KMS-11 (cell line): ENCODE results near the gene PIGV.

Experiments used
- H2AFZ ChIP-seq: fragments of 200-600 bp; sonication (generic); 2 replicates; pipeline ENCODE4 v1.6.1; 2016; ENCODE audit warnings: antibody characterized with exemption, mixed run types, low read depth
- H3K27ac ChIP-seq: fragments of 200-600 bp; sonication (generic); 2 replicates; pipeline ENCODE4 v1.6.1; 2016; ENCODE audit warnings: mild to moderate bottlenecking, mixed run types
- H3K27me3 ChIP-seq: fragments of 200-600 bp; sonication (generic); 2 replicates; pipeline ENCODE4 v1.6.1; 2017; ENCODE audit warnings: mild to moderate bottlenecking, low read depth, mixed run types, moderate library complexity; ENCODE audit not compliant: insufficient read depth
- H3K36me3 ChIP-seq: fragments of 200-600 bp; sonication (generic); 2 replicates; pipeline ENCODE4 v1.6.1; 2017; ENCODE audit warnings: mild to moderate bottlenecking, mixed run types; ENCODE audit not compliant: insufficient read depth
- H3K4me1 ChIP-seq: fragments of 200-600 bp; sonication (generic); 2 replicates; pipeline ENCODE4 v1.6.1; 2016; ENCODE audit warnings: mild to moderate bottlenecking, low read depth, mixed run types; ENCODE audit not compliant: poor library complexity, severe bottlenecking
- H3K4me2 ChIP-seq: fragments of 200-600 bp; sonication (generic); 2 replicates; pipeline ENCODE4 v1.7.0; 2016; ENCODE audit warnings: mild to moderate bottlenecking, mixed run types
- H3K4me3 ChIP-seq: fragments of 200-600 bp; sonication (generic); IDR thresholded peaks from 2 replicates; pipeline ENCODE4 v1.6.1; 2017; ENCODE audit warnings: low read depth, low read length, mixed read lengths; ENCODE audit not compliant: insufficient read depth
- H3K79me2 ChIP-seq: fragments of 200-600 bp; sonication (generic); 2 replicates; pipeline ENCODE4 v1.6.1; 2016; ENCODE audit warnings: low read depth, mixed run types; ENCODE audit not compliant: insufficient read depth
- H3K9ac ChIP-seq: fragments of 200-600 bp; sonication (generic); 2 replicates; pipeline ENCODE4 v1.6.1; 2016; ENCODE audit warnings: mild to moderate bottlenecking, mixed run types
- H4K20me1 ChIP-seq: fragments of 200-600 bp; sonication (generic); 2 replicates; pipeline ENCODE4 v1.6.1; 2016; ENCODE audit warnings: mild to moderate bottlenecking, mixed run types; ENCODE audit not compliant: insufficient read depth
- TF ChIP-seq, protein P1 (sequence below): fragments of 200-600 bp; sonication (generic); conservative IDR thresholded peaks from 2 replicates; pipeline ENCODE4 v1.6.1; 2017; ENCODE audit warnings: low read depth, mild to moderate bottlenecking, antibody characterized with exemption, low read length, moderate library complexity, mixed read lengths

The PIGV gene

GRCh38 chr1:26786437-26787380, 1.0 kb upstream of the PIGV start:
- peaks cover 62% of the 10 kb centered on the region for H3K4me1 ChIP-seq
- peak overlapping the region; percentile 98 for H3K4me2 ChIP-seq
- no peak overlapping the region; the same call in 1 of the 2 replicates for H2AFZ ChIP-seq

GRCh38 chr1:26787381-26787705, 407 bp upstream of the PIGV start:
- Histone ChIP-seq H3K4me1 (peaks cover 58% of the 10 kb centered on the region), H3K9ac (peak overlapping the region; percentile 64; the same call in 1 of the 2 replicates), H3K4me3 (peak overlapping the region; percentile 57), H2AFZ (peak overlapping the region; percentile 91), H4K20me1 (no peaks in the 10 kb centered on the region; the same call in 1 of the 2 replicates), H3K4me2 (peak overlapping the region; percentile 98), H3K79me2 (peaks cover 4% of the 10 kb centered on the region; the same call in 1 of the 2 replicates), H3K36me3 (no peaks in the 10 kb centered on the region), H3K27me3 (peaks cover 10% of the 10 kb centered on the region), H3K27ac (peak overlapping the region; percentile 65)
- TF ChIP-seq, protein P1, sequence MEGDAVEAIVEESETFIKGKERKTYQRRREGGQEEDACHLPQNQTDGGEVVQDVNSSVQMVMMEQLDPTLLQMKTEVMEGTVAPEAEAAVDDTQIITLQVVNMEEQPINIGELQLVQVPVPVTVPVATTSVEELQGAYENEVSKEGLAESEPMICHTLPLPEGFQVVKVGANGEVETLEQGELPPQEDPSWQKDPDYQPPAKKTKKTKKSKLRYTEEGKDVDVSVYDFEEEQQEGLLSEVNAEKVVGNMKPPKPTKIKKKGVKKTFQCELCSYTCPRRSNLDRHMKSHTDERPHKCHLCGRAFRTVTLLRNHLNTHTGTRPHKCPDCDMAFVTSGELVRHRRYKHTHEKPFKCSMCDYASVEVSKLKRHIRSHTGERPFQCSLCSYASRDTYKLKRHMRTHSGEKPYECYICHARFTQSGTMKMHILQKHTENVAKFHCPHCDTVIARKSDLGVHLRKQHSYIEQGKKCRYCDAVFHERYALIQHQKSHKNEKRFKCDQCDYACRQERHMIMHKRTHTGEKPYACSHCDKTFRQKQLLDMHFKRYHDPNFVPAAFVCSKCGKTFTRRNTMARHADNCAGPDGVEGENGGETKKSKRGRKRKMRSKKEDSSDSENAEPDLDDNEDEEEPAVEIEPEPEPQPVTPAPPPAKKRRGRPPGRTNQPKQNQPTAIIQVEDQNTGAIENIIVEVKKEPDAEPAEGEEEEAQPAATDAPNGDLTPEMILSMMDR = no peak

More at GRCh38 chr1:26786437-26787380, 1.0 kb upstream of the PIGV start:
- Histone ChIP-seq H3K36me3 (no peaks in the 10 kb centered on the region), H3K27ac (peak overlapping the region; percentile 65; the same call in 1 of the 2 replicates), H3K4me3 (no peak overlapping the region), H4K20me1 (no peaks in the 10 kb centered on the region; the same call in 1 of the 2 replicates), H3K9ac (no peak overlapping the region), H3K79me2 (peaks cover 4% of the 10 kb centered on the region; the same call in 1 of the 2 replicates), H3K27me3 (peaks cover 10% of the 10 kb centered on the region)
- TF ChIP-seq, protein P1 = no peak

GRCh38 chr1:26788515-26788785, 700 bp downstream of the PIGV start:
- peak overlapping the region; percentile 65 for H3K27ac ChIP-seq
- peak overlapping the region; percentile 64; the same call in 1 of the 2 replicates for H3K9ac ChIP-seq
- no peaks in the 10 kb centered on the region for H3K36me3 ChIP-seq
- H3K27me3 ChIP-seq = peaks cover 10% of the 10 kb centered on the region
- peaks cover 4% of the 10 kb centered on the region; the same call in 1 of the 2 replicates for H3K79me2 ChIP-seq
- H3K4me1 ChIP-seq = peaks cover 48% of the 10 kb centered on the region
- H3K4me2 ChIP-seq = peak overlapping the region; percentile 98
- H4K20me1 ChIP-seq = no peaks in the 10 kb centered on the region; the same call in 1 of the 2 replicates
- H3K4me3 ChIP-seq = peak overlapping the region; percentile 81
- H2AFZ ChIP-seq = peak overlapping the region; percentile 91
- TF ChIP-seq, protein P1 = no peak

GRCh38 chr1:26788836-26789611, 1.3 kb downstream of the PIGV start:
- H3K4me3 ChIP-seq = no peak overlapping the region
- peak overlapping the region; percentile 91 for H2AFZ ChIP-seq
- peaks cover 4% of the 10 kb centered on the region; the same call in 1 of the 2 replicates for H3K79me2 ChIP-seq
- no peaks in the 10 kb centered on the region; the same call in 1 of the 2 replicates for H4K20me1 ChIP-seq
- H3K27ac ChIP-seq = peak overlapping the region; percentile 65; the same call in 1 of the 2 replicates
- no peaks in the 10 kb centered on the region for H3K36me3 ChIP-seq
- TF ChIP-seq, protein P1 = peak; percentile 94
- H3K27me3 ChIP-seq = peaks cover 10% of the 10 kb centered on the region
- peaks cover 42% of the 10 kb centered on the region for H3K4me1 ChIP-seq
- peak overlapping the region; percentile 98 for H3K4me2 ChIP-seq
- peak overlapping the region; percentile 64; the same call in 1 of the 2 replicates for H3K9ac ChIP-seq
